Sigmoid colon (tissue), 4 donors: Measurements from ENCODE around the gene HIF3A.

ENCODE experiments used
- EP300 ChIP-seq, 4 donors: sonication (generic); formaldehyde crosslinking; IDR thresholded peaks; one replicate each; pipeline ENCODE4 v1.6.1; 2017; ENCODE audit warnings: antibody characterized with exemption in 4 of 4
- POLR2A ChIP-seq, 2 donors: fragments of 450-650 bp; IDR thresholded peaks; one replicate each; pipeline ENCODE4 v1.6.1; 2016; ENCODE audit warnings: antibody characterized with exemption in 2 of 2, mild to moderate bottlenecking in 2 of 2, moderate library complexity in 2 of 2
- POLR2AphosphoS5 ChIP-seq, 4 donors: sonication (generic); formaldehyde crosslinking; IDR thresholded peaks; one replicate each; pipeline ENCODE4 v1.6.1; 2017; ENCODE audit warnings: antibody characterized with exemption in 4 of 4
- TF ChIP-seq, protein P1 (sequence below), 4 experiments: fragments of 450-650 bp in 3 of 4; fragments of 200-600 bp in 1 of 4; IDR thresholded peaks; one replicate each; pipeline ENCODE4 v1.5.1; 2016 to 2019; ENCODE audit warnings: antibody characterized with exemption in 4 of 4, mild to moderate bottlenecking in 3 of 4, moderate library complexity in 2 of 4

DNA sequence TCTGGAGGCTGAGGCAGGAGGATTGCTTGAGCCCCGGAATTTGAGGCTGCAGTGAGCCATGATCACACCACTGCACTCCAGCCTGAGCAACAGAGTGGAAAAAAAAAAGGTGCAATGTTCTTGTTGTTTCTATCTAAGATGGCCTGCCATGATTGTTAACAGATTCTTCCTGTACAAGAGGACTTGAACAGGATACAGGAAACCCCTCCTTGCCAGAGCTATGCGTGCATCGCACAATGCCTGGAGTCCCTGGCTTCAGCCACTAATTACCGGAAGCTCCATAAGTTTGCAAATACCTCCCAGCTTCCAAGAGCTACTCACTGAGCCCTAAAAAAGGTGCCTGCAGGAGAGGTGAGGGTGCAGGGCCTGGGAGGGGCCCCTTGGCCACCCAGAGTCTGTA lies 13.1 kb upstream of the HIF3A start:
- TF ChIP-seq, protein P1, sequence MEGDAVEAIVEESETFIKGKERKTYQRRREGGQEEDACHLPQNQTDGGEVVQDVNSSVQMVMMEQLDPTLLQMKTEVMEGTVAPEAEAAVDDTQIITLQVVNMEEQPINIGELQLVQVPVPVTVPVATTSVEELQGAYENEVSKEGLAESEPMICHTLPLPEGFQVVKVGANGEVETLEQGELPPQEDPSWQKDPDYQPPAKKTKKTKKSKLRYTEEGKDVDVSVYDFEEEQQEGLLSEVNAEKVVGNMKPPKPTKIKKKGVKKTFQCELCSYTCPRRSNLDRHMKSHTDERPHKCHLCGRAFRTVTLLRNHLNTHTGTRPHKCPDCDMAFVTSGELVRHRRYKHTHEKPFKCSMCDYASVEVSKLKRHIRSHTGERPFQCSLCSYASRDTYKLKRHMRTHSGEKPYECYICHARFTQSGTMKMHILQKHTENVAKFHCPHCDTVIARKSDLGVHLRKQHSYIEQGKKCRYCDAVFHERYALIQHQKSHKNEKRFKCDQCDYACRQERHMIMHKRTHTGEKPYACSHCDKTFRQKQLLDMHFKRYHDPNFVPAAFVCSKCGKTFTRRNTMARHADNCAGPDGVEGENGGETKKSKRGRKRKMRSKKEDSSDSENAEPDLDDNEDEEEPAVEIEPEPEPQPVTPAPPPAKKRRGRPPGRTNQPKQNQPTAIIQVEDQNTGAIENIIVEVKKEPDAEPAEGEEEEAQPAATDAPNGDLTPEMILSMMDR (IDR thresholded peaks at IDR 0.05) = no peak
- TF ChIP-seq POLR2A (IDR thresholded peaks at IDR 0.05) = no peak
- no peak for TF ChIP-seq EP300 (IDR thresholded peaks at IDR 0.05)
- TF ChIP-seq POLR2AphosphoS5 (IDR thresholded peaks at IDR 0.05) = peak in 2 of 4 donors; percentile 14 to 26
